Endothelial cell (in vitro differentiated cells): Measurements from ENCODE around the gene IKBKE. TPM values are rescaled to one million over a fixed set of nuclear protein-coding genes. Genes with fewer than 3 reads are reported as not detected.

Source experiments
- DNase-seq: peaks from one replicate; pipeline ENCODE4 v3.0.0; 2021; ENCODE audit warnings: low spot score
- H3K27ac Mint-ChIP-seq: one replicate; pipeline ENCODE4 v1.8.0; 2021; ENCODE audit warnings: mixed read lengths, inconsistent platforms; ENCODE audit not compliant: unreplicated experiment
- H3K27me3 Mint-ChIP-seq: one replicate; pipeline ENCODE4 v1.8.0; 2021; ENCODE audit warnings: mild to moderate bottlenecking, moderate library complexity, mixed read lengths, inconsistent platforms; ENCODE audit not compliant: unreplicated experiment
- H3K36me3 Mint-ChIP-seq: one replicate; pipeline ENCODE4 v1.8.0; 2021; ENCODE audit warnings: mild to moderate bottlenecking, low read depth, mixed read lengths, inconsistent platforms; ENCODE audit not compliant: unreplicated experiment
- H3K4me1 Mint-ChIP-seq: one replicate; pipeline ENCODE4 v1.8.0; 2021; ENCODE audit warnings: mild to moderate bottlenecking, mixed read lengths, inconsistent platforms; ENCODE audit not compliant: unreplicated experiment
- H3K4me3 Mint-ChIP-seq: one replicate; pipeline ENCODE4 v1.8.0; 2021; ENCODE audit warnings: mild to moderate bottlenecking, mixed read lengths, inconsistent platforms; ENCODE audit not compliant: unreplicated experiment
- H3K9me3 Mint-ChIP-seq: one replicate; pipeline ENCODE4 v1.8.0; 2021; ENCODE audit warnings: mixed read lengths, inconsistent platforms; ENCODE audit not compliant: unreplicated experiment
- CTCF ChIP-seq: fragments of 200-600 bp; sonication (generic); IDR thresholded peaks from one replicate; pipeline ENCODE4 v1.5.0; 2021; ENCODE audit warnings: antibody characterized with exemption; ENCODE audit not compliant: unreplicated experiment
- total RNA-seq: library from RNA; stranded (reverse); fragmentation: NEBNext Ultra II Directional; extraction: Animal tissue kit (Norgen Biotek cat#: 25700); gene quantifications from one replicate; pipeline ENCODE4 v1.2.1, GENCODE V29; 2021; ENCODE audit not compliant: unreplicated experiment

IKBKE gene
- total RNA-seq, 1 donor from 2014 or later: 20.9 TPM

- H3K27me3 Mint-ChIP-seq: peaks cover 28% of the 10 kb centered on the region
- no peak for DNase-seq
- TF ChIP-seq CTCF: no peak
- H3K4me3 Mint-ChIP-seq: no peak overlapping the region
- no peaks in the 10 kb centered on the region for H3K36me3 Mint-ChIP-seq
- H3K27ac Mint-ChIP-seq: no peak overlapping the region
- H3K4me1 Mint-ChIP-seq: peaks cover 4% of the 10 kb centered on the region
- H3K9me3 Mint-ChIP-seq: no peaks in the 10 kb centered on the region
These were observed 39.5 kb downstream of the IKBKE start for GRCh38 chr1:206509612-206510257.

- no peak overlapping the region for H3K4me3 Mint-ChIP-seq
- peaks cover 4% of the 10 kb centered on the region for H3K4me1 Mint-ChIP-seq
- no peak overlapping the region for H3K27ac Mint-ChIP-seq
- no peaks in the 10 kb centered on the region for H3K9me3 Mint-ChIP-seq
- no peaks in the 10 kb centered on the region for H3K36me3 Mint-ChIP-seq
- no peak for TF ChIP-seq CTCF
- peaks cover 28% of the 10 kb centered on the region for H3K27me3 Mint-ChIP-seq
- DNase-seq: no peak
These were observed 40.1 kb downstream of the IKBKE start for GRCh38 chr1:206510371-206510770.

- Mint-ChIP-seq H3K27ac (no peak overlapping the region), H3K36me3 (no peaks in the 10 kb centered on the region), H3K4me1 (peaks cover 4% of the 10 kb centered on the region), H3K27me3 (peaks cover 23% of the 10 kb centered on the region), H3K9me3 (no peaks in the 10 kb centered on the region), H3K4me3 (no peak overlapping the region)
- DNase-seq: no peak
- TF ChIP-seq CTCF: no peak
These were observed 41.2 kb downstream of the IKBKE start for GRCh38 chr1:206511362-206512057.

GRCh38 chr1:206512058-206512850, 42.0 kb downstream of the IKBKE start:
- Mint-ChIP-seq H3K27ac (no peak overlapping the region), H3K27me3 (peaks cover 19% of the 10 kb centered on the region), H3K9me3 (no peaks in the 10 kb centered on the region), H3K4me1 (peaks cover 4% of the 10 kb centered on the region), H3K36me3 (no peaks in the 10 kb centered on the region), H3K4me3 (no peak overlapping the region)
- no peak for DNase-seq
- TF ChIP-seq CTCF: no peak
